Stimulated activated CD8-positive, alpha-beta memory T cell treated with anti-CD3 and anti-CD28 coated beads, Interleukin-15, amount 100 ng/mL, for 24 hours (primary cell): ENCODE measurements around the gene KCTD2.

ENCODE experiments used
- DNase-seq: peaks from one replicate; pipeline ENCODE4 v3.0.0-alpha.2; 2020; ENCODE audit warnings: low read depth

Gene KCTD2

DNA sequence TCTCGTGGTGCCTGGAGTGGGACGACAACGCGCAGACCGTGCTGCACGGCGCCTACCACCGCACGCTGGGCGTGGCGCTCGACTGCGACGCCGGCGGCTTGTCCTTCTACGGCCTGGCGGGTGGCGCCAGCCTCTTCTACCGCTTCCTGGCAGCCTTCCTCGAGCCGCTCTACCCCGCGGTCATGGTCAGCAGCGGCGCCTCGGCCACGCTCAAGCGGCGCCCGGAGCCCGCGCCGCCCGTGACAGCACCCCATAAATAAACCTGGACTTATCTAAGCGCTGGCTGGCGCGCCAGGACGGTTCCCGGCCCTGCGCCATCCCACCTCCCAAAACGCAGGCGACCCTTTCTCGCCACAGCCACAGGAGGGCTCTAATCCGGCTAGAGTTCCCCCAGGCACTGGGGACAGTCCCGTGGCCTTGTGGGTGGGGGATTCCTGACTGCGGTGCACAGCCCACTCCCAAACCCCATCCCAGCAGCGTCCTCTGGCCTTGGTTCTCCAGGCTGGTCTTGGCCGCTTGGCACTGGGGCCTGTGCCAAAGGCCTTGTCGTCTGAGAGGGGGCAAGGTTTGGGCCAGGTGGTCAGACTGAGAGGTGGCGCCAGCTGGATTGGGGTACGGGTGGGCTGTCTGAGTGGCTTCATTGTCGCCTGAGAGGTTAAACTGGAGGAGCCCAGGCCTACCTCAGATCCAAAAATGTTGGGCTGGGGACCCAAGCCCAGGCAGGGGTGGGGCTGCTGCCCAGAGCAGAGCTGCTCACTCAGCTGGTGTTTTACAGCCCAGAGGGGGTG, 30.7 kb downstream of the KCTD2 start:
- DNase-seq = no peak

DNA sequence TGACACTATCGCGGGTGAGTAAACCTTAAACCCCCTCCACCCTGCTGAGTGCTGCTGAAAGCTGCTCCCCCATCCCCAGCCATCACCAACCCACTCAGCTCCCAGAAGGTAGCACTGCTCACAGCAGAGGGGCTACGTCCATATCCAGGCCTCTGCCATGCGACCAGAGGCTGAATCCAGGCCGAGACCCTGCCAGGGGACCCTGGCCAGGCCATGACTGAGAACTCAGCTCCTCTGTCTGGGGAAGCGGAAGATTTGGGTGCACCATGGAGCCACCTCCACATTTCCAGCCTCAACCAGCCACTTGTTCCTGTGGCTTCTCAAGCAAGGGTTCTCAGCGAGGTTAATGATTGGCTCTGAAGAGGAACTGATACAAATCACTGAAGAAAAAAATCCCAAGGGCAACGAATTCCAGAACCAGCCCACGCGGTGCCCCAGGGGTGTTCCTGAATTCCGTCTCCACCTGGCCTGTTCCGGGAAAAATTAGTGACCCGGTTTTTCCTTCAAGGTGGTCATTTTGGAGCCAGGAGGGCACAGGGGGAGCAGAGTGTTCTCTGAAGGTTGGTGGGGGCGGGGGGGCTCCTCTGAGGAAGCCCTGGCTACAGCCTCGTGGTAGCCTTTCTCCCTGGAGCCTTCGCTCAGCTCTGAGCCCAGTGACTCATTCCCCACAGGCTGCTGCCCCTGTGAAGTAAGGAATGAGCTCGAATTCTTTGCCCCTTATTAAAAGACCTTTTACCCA, 31.4 kb downstream of the KCTD2 start:
- no peak for DNase-seq

- no peak for DNase-seq
These were observed 32.0 kb downstream of the KCTD2 start for GRCh38 chr17:75079023-75079373.

DNA sequence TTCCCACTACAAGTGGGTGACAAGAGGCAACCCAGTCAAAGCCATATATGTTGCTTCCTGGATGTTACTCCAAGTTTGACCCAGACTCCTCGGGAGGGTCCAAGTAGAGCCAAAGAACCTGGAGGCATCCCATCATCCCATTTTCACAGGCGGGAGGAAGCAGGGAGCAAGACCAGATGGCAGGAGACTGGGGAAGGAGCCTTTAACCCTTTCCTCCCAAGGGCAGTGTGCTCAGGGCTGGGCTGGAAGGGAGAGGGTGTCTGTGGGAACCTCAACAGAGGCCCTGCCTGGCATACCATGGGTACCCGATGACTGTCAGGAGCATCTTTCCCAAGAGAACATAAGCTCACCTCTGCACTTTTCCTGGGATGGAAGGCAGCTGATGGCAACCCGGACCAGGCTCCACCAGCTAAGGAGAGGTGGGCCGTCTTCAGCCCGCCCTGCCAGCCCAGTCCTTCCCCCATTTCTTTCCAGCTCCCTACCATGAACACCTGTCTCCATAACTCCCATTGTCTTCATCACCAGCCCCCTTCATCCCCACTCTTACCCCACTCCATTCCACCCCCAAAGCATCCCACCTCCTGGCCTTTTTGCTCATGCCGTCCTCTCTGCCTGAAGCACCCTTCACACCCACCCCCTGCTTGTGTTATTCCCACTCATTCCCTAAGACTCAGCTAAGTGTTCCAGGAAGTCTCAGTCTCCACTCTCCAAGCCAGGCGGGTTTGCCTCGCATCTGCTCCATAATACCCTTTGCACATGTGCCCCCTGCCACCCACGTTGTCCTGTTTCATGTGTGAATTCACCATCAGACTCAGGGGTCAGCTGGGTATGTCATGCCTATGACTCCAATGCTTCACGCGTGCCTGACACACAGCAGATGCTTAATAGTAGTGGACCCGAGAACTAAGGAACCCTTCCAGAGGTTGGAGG, 34.9 kb downstream of the KCTD2 start:
- DNase-seq = no peak

- no peak for DNase-seq
These were observed 35.7 kb downstream of the KCTD2 start for GRCh38 chr17:75082683-75083082.

DNA sequence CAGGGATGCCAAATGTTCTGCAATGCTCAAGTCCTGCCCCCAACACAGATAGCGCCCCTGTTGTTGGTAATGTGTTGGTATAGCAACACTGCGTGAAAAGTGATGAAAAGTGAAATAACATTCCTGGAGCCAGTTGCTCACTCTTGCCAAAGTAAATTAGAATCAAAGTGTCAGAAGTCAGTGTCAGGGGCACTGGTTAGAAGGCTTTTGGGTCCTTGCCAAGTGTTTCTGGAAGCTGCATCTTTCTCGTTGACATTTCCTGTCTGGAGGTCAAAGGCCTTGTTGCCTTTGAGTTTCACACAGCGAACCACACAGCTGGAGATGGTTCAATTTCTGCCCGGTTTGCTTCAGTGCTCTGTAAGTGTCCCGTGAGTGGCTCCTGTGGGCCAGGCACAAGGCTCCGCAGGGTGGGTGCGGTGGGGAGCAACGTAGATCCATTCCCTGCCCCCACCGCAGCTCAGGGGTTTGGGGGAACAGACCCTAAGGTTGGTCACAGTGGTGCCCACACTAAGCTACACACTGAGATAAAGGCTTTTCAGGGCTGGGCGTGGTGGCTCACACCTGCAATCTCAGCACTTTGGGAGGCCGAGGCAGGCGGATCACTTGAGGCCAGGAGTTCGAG, 37.1 kb downstream of the KCTD2 start:
- no peak for DNase-seq

- no peak for DNase-seq
These were observed 39.6 kb downstream of the KCTD2 start for GRCh38 chr17:75086496-75087181.

- DNase-seq = no peak
These were observed 40.1 kb downstream of the KCTD2 start for GRCh38 chr17:75087182-75087557.

DNA sequence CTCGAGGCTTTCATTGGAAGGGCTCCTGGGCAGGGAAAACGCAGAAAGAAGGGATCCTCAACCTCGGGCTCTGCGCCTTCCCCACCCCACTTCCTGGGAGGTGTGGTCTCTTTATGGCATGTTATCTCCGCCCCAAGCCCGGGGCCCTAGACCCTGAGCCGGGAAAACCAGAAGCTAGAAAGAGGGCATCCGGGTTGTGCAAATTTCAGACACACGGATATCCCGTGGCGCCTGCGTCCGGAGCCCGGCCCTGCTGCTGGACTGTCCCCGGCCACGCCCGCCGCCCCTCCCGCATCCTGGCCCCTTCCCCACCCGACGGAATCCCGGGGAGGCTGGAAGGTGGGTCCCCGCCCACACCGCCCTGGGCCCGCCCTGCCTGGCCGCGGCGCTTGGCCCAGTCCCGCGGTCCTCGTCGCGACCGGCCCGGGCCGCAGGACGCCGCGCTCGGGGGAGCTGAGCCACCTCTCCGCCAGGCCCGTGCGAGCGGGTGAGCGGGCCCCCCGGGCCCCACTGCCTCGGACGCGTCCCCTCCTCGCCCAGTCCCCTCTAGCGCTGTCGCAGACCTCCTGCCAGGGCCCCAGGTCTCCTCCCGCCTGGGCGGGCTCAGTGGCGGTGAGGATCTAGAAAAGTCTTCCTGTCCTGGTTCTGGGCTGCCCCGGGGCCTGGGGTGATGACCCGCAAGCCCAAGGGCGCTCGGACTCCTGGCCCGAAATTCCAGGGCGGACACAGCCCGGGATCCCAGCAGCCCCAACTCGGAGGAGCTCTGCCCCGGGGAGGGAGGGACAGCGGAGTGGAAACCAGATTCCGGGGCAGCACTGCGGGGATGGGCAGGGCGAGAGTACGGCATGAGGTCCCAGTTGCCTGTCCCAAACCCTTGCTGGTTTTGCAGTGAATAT, 40.8 kb downstream of the KCTD2 start, which contains the start of gene SLC16A5:
SLC16A5 (plus strand) TSS at position 397 of the 896 bp plus-strand sequence. CDS start 5,683 bp downstream, outside the sequence.
- no peak for DNase-seq

DNA sequence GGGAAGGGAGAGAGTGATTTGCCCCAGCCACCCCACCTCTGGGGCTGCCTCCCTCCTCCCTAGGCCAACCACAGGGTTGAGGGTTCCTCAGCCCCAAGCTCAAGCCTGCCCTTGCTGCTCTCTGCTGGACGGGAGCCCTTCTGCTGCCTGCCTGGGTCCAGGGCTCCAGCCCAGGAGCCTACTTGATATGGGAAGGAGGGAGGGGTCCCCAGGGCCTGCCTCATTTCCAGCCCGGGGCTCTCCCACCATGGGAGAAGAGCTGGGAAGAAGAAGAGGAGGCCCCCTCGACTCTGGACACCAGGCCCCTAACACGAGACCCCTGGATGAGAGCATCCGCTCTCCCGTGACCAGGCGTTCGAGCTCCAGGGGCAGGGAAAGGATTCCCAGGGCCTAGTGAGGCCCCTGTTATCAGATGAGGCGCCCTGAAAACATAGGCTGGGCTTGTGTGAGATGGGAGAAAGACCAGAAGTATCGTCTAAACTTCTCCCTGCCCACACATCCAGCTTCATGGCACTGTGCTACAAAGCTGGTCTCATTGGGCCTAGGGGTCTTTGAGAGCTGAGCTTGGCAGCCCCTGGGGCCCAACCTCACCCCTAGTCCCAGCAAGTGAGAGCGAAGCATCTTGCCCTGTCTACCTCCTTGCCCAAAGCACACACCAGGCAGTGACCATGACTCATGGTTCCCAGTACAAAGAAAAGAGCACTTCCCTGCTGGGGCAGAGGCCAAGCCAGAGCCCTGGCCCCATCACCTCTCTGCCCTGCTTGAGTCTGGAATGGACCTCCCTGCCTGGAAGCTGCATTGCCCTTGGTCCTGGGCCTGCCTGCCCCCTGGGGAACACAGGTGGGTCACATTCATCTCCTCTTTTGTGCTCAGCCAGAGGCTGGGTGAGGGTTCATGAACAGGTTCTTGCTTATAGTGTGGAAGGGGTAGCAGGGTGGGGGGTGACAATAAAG, 41.7 kb downstream of the KCTD2 start:
- DNase-seq = no peak

DNA sequence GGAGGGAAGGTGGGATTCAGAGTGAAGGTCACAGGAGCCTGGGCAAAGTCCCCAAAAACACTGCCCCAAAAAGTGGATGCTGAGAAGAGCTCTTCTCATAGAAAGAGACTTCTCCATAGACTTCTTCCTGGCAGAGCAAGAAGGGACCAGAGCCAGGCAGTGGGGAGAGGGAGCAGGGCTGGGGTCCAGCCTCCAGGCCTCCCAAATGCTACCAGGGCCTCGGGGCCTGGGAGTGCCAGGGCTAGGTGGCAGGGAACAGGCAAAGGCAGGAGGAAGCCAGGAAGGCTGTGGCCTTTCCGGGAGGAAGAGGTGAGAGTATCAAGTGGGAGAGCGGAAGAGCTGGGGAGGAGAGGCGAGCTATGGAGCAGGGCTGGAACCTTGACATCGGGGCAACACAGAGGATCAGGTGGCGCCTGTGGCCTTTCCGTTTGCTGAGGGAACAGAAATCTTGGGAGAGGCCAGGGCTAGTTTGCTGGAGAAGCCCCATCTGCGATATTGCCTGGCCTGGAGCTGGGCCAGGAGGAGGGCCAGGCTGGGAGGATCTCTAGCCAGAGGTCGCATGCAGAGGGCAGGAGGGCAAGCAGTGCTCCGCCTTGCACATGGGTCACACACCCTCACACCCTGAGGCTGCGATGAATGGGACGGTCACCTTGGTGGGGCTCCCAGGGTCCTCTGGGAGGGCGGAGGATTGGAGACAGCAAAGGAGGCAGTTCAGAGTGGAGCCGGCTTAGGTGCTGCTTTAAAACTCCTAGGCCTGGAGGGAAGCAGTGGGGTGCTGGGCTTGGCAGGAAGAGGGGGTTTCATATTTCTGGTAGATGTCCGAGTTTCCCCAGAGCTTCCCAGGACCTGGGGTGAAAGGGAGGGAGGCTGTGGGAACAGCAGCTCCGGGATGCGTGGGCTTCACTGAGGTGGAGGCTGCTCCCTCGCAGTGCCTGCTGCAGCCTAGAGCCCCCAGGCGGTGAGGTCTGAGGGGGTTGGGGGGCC, 44.1 kb downstream of the KCTD2 start:
- DNase-seq = no peak

DNA sequence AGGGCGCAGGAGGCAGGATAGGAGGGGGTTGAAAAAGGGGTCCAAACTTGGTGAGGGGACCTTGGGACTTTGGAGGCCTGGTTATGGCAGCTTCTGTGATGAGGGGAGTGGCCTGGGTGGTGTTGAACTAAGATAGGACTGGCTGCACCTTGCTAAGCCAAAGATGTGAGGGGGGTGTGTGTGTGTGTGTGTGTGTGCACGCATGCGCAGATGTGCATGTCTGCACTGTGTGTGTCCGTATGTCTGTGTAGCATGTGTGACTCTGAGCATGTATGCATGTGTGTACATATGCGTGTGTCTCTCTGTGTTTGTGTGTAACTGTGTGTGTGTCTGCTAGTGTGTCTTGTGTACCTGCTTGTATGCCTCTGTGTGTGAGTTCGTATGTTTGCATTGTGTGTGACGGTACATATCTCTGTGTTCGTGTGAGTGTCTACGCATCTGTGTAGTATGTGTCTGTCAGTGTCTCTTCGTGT, 44.9 kb downstream of the KCTD2 start:
- DNase-seq = no peak

GRCh38 chr17:75093548-75094158, 46.6 kb downstream of the KCTD2 start:
- no peak for DNase-seq

- no peak for DNase-seq
These were observed 47.9 kb downstream of the KCTD2 start for GRCh38 chr17:75094871-75095399.

- no peak for DNase-seq
These were observed 49.1 kb downstream of the KCTD2 start for GRCh38 chr17:75096082-75096625.

GRCh38 chr17:75097865-75098264, 50.8 kb downstream of the KCTD2 start:
- no peak for DNase-seq

GRCh38 chr17:75098861-75099260, 51.8 kb downstream of the KCTD2 start:
- DNase-seq = no peak
